ENCODE data around the gene SUMF1.
A peak's percentile ranks its signal among the peaks of the same experiment; 100 is the strongest.

Gene SUMF1

DNA sequence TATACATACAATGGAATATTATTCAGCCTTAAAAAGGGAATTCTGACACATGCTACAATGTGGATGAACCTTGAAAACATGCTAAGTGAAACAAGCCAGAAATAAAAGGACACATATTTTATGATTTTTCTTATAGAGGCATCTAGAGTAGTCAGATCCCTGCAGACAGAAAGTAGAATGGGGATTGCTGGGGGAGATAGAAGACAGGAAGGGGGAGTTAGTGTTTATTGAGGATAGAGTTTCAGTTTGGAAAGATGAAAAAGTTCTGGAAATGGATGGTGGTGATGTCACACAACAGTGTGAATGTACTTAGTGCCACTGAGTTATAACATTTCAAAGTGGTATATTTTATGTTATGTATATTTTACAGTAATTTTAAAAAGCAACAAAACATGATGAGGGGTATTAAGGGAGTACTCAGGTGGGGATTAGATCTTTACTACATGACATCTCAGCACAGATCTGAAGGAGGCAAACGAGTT lies 30.8 kb upstream of the SUMF1 start:
- no peak for DNase-seq (ENCODE audit: low read depth in 2 of 2)

DNA sequence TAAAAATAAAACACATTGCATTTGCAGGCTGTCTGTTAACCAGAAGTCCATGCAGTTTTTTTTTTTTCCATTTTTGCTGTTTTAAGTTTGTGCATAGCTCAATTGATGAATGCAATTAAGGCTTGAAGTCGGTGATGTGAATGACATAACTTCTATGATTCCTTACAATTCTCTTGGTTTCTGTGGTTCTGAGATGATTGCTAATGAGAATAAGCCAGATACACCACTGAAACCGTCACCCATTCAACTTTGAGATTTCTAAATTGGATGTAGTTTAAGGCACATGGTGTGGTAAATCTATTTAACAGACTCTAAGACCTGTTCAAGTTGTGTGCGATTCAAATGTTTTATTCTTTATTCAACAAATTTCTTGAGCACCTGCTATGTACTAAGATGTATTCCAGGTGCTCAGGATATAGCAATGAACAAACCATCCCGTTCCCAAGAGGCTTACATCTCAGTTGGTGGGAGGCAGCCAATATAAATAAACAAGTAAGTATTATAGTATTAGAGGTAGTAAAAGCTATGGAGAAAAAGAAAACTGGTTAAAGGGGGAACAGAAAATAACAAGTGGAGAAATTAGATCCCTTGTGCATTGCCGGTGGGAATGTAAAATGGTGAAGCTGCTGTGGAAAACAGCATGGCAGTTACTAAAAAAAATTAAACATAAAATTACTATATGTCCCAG lies 30.1 kb upstream of the SUMF1 start:
- no peak for DNase-seq (ENCODE audit: low read depth in 2 of 2)

DNA sequence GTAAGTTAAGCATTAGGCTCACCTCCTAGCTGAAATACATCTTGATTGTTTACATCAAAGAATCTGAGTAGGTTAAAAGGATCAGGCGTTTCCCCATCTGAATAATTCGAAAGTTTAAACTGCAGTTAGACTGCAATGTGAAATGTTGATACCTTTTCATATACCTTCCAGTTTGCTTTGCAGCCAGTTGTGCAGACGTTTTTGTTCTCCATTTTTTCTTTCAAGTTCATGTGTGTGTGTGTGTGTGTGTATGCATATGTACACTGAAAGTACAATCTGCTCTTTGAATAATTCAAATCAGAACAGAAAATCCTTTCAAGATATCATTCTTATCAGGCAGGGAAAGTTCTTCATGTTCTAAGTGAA lies 29.0 kb upstream of the SUMF1 start:
- DNase-seq (ENCODE audit: low read depth in 2 of 2) = no peak

DNA sequence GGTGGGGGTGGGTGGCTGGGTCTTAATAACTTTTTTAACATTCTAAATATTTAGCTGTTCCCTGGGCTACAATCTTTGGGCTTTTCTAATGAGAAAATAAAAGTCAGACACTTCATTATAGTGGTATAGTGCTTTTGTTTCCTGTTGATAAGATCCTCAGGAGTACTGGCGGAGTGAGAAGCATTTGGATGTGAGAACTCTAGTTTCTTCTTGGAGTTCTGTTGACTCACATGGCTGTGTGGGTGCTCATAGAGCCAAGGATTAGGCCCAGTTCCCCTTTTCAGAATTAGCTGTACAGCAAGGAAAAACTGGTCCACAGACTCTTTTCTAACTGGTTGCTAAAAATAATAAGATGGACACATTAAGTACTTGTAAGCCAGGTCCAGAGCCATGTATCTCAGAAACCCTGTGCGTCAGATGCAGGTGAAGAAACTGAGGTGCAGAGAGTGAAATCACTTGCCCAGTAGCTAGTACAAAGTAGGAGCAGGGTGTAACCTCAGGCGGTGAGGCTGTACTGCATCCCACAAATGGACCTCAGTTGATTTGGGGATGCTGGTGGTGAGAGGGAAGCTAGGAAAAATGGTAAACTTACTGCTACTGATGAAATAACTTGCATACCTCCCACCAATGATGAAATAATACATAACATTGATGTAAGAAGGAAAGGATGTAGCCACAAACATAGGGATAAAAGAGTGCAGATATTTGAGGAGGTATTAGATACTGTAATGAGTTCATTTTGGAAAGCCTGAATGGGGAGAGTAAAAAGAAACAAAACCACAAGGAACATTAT lies 28.4 kb upstream of the SUMF1 start:
- no peak for DNase-seq (ENCODE audit: low read depth in 2 of 2)

DNA sequence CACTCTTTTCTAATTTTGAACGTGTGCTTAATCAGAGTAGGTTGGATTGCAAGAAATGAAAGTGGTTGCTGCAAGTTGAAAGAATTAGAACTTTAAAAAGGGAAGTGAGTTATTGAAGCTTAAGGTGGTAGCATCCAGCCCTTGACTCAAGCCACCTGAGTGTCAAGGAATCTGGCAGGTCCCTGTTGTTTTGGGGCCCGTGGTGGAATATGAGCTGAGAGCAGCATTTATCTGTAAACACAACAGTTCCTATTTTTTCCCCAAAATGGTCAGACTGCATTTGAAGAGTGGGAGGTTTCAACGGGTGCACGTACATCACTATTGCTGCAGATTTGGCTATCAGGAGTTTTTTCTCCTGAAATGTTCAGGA lies 27.8 kb upstream of the SUMF1 start:
- DNase-seq (ENCODE audit: low read depth in 2 of 2) = no peak

DNA sequence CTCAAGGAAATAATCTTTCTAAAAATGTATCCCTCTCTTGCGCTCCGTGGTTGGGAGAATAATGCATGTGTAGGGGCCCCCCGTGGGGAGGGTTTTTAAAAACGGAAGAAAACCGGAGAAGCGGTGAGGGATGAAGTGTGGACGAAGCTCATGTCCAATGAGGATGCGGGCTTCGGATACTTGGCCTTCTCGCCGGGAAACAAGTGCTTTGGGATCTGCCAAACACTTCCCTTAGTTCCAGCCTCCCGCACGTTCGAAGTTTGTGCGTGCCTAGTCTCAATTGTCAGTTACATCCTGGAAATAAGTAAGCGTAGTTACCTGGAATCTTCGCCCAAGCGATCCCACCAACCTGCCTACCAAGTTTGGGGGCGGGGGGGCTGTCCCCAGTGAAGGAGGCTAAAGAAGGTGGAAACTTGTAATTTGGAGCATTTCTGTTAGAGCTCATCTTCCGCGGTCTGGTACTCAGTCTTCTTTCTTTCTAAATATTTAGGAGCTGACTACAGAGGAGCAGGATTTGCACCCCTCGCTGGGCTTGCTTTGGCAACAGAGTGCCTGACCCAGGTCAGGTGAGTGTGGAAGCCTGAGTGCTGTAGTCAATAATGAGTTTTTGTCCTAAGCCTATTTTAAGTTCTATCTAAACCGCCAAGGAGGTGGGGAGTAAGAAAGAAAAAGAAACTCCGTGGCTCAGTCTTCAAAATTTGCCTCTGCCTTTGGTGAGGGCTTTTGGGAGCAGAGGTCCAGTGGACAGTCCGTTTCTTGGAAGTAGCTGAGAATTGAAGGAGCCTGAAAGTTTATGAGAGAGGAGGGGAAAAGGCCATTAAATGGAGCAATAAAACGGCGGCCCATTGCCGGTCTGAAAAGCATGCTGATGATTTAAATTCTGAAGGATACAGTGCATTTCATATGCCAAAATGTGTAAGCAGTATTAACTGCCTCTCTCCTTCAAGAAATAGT lies 27.1 kb upstream of the SUMF1 start:
- no peak for DNase-seq (ENCODE audit: low read depth in 2 of 2)

DNA sequence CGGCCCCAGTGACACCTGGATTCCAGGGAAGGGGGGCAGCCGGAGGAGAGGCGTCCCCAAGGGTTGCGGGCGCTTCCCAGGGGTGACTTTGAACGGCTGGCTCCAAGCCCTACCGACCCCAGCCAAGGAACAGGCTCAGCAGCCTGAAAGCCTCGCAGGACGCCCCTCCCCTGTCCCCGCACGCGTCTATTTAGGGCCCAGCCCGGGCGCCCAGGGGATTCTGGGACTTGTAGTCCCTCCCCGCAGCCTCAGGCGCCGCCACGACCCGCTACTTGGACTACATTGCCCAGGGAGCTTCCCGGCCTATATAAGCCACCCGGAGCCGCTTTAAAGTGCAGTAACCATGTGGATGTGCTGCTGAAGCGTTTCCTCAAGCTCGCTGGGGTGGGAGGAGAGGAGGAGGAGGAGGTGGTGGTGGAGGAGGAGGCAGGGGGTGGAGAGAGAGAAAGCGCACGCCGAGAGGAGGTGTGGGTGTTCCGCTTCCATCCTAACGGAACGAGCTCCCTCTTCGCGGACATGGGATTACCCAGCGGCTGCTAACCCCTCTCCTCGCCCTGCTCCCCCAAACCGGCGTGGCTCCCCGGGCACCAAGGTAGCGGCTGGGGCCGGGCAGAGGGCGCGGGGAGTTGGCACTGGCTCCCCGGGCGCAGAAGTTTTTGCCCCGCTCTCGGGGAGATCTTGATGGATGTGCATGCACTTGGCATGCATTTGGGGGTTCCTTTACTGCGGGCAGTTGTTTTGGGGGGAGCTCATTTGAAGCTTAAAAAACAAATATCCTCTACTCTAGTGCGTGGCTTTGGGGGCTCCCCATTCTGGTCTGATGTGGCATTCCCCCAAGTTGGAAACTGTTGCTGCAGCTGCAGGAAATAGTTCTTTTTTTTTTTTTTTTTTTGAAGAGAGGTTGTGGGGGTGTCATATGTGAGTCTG lies 26.2 kb upstream of the SUMF1 start, which contains the start of gene ITPR1:
TSS of gene ITPR1 (plus strand) at position 335 of the 927 bp plus-strand sequence. CDS start 23,144 bp downstream, outside the sequence.
- peak; percentile 91 to 97 for DNase-seq (ENCODE audit: low read depth in 2 of 2)

DNA sequence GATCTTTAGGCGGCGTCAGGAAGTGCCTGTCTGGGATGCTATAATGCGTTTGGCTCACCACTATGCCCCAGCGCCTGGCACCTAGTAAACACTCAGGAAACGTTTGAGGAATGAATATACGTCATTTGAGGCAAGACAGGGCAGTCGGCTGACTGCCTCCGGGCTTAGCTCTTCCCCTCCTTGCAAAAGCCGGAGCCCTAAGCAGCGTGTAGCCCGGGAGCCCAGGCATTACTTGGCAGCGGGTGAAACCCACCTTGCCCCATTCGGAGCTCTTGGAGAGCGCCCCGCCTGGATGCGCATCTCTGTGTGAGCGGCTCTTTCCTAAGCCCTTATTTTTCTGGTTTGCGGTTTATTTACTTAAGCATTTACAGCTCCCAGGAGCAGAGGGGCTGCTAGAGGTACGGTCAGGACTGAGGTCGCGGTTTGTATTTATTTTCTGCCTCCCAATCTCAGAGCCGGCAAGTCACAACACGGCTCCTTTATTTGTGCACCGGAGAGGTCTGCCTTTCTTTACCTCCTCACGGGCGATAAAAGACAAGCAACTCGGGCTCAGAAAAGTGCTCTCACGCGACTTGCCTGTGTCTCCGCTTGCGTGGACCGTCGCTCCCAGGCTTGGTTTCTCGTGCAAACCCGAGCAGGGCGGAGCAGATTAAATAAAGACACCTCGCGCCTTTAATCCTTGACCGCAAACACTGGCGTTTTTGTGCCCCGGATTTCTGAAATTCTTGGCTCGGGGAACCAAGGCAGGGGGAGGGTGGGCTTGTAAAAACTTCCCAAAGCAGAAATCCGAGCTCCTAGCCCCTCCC lies 25.3 kb upstream of the SUMF1 start:
- DNase-seq (ENCODE audit: low read depth in 2 of 2) = peak in 1 of 2 donors; percentile 16

DNA sequence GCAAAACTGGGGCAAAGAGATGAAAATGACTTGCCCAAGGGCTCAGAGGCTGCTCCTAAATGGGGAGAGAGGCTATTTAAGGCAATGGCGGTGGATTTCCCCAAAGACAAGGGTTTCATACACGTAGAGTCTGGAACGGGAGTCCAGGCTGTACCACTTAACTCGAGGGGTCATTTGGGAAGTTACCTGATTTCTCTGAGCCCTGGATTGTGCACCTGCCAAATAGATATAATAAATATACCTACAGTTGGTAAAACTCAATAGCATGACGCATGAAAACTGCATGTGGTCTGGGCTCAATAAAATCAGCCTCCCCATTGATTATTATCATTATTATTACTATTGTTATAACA lies 24.8 kb upstream of the SUMF1 start:
- DNase-seq (ENCODE audit: low read depth in 2 of 2) = no peak

DNA sequence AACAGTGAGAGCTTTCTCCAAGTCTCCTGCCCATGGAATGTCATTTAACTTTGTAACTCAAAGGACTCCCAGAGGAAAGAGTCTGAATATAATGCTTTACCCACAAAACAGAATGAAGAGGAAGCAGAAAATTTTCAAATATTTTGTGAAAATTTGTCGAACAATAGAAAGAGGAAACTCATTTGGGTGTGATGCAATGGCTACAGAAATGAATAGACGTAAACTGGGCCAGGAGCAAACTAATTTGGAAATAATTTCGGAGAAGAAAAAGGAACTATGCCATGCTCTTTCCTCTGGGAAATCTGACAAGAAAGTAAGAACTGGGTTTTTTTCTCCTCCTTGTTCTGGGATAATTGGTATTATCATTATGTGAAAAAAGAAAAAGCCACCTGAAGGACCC lies 11.2 kb upstream of the SUMF1 start:
- DNase-seq (ENCODE audit: low read depth in 2 of 2) = no peak

DNA sequence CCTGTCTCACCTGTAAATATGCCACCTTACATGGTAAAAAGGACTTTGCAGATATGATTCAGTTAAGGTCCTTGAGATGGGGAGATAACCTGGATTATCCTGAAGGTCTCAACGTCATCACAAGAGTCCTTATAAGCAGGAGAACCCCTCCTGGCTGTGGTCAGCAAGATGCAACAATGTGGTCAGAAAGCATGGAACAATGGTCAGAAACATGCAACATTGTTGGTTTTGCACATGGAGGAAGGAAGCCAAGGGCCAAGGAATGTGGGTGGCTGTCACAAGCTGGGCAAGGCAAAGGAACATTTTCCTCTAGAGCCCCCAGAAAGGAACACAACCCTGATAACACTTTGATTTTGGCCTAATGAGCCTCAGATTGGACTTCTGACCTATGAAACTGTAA lies 9.4 kb upstream of the SUMF1 start:
- DNase-seq (ENCODE audit: low read depth in 2 of 2) = no peak

DNA sequence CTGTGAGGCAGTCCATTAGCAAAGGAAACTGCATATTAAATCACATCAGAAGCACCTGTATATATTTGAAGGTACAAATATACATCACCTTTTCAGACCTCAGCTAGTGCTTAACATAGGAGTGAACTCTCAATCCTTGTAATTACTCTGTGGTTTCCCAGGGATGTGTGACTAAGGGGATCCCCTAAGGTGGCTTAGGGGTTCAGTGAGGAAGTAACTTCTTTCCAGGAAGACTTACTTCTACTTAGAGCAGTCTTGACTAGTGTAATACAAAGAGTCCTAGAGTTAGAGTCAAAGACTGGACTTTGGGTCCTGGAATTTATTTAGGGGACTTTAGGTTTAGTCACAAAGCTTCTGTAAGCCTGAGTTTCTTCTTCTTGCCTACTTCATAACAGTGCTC lies 8.7 kb upstream of the SUMF1 start:
- DNase-seq (ENCODE audit: low read depth in 2 of 2) = no peak

DNA sequence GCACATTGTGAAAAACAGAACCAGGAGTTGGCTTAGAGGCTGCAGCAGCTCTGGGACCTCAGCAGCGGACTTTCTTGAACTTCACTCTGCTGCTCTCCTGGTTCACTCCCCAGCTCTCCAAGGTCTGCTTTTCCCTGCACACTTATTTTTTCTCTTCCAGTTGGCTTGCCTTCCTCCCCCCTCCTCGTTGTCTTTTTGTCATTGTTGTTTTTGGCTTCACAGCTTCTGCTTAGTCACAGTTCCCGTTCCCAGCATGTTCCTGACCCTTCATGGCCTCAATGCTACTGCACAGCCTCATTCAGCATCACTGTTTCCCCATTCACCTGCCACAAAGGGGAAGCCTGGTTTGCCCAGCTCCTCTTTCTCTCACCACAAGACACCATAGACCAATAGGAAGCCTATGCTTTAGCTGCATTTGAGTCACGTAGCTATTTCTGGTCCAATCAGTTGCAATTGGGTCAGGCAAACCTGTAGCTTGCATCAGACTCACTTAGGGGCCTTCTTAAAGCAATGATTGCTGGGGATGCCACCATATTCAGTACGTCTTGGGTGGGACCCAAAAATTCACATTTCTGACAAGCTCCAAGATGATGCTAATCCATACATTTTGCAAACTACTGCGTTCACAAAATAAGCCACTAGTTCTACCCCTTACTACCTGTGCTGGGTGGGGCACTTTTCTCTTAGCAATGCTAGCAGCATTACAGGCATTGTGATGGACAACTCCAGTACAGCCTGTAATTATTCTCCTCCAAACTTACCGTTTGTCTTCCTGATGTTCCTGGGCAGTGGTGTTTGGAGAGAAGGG lies 7.8 kb upstream of the SUMF1 start:
- no peak for DNase-seq (ENCODE audit: low read depth in 2 of 2)

DNA sequence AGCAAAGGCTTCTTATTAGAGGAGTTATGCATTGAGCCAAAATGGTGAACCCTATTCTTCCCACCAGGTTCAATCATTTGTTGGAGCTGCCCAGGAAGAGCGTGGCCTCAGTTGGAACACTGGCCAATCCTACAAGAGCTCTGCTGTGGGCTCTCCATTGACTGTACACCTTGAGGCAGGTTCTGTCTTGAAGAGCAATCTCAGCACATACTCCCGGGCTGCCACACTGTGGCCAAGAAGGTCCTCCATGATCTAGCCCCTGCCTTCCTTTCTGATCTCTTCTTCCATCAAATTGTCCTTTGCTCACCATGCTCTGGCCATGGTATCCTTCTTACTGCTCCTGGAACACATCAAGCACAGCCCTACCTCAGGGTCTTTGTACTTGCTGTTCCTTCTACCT lies 5.7 kb upstream of the SUMF1 start:
- no peak for DNase-seq (ENCODE audit: low read depth in 2 of 2)

DNA sequence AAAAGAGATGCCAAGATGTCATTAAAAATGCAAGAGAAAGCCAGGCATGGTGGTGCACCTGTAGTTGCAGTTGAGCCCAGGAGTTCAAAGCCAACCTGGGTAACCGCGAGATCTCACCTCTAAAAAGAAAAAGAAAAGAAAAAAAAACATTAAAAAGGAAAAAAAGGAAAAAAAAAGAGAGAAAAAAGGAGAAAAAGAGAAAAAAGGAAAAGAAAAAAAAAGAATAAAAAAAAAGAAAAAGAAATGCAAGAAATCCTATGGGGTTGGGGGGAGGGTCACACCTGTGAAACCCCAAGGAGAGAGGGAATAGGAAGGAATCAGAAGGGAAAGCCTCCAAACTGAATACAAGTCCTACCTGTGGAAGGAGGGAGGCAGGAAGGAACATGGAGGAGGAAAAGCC lies 5.2 kb upstream of the SUMF1 start:
- no peak for DNase-seq (ENCODE audit: low read depth in 2 of 2)

DNA sequence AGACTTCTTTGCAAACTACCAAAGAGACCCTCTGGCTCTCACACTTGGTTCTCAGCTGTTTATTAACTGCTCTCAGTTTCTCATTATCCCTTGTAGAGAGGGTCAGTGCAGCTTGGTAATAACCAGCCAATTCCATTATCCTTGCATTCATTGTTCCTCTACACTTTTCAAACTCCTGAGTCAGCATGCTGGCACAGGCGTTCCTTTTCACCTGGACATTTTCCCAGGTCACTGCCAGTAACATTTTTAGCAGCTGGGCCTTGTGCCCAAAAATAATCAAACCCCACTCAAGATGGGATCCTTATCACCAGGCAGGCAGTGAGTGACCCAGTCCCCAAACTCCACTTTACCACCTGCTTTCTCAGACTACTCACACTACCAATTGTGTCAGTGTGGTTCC lies 4.8 kb upstream of the SUMF1 start:
- no peak for DNase-seq (ENCODE audit: low read depth in 2 of 2)

DNA sequence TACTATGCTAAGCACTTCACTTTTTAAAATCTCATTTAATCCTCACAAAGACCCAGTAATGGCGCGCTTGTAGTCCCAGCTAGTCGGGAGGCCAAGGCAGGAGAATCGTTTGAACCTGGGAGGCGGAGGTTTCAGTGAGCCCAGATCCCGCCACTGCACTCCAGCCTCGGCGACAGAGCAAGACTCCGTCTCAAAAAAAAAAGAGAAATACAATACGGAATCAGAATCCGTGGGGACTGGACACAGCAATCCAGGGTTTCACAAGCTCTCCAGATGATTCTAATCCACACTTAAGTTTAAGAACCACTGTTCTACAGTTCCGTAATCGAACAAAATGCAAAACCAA lies 426 bp upstream of the SUMF1 start:
- no peak for DNase-seq (ENCODE audit: low read depth in 2 of 2)

DNA sequence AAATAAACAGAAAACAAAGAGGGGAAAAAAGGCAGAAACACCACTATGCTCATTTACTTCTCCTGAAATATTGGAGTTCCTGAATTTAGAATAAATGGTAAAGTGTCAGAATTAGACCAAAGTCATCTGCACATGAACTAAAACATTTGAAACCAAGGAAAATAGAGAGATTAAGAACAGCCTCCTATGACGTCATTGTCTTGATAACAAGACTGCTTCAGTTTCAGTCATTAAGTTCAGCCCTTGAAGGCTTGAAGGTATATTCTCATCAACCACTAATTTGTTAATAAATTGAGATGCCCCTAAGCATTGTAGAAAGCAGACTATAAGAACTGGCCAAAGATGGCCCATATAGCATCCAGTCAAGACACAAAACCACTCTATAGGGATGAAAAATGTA lies 2.5 kb downstream of the SUMF1 start:
- no peak for DNase-seq (ENCODE audit: low read depth in 2 of 2)

DNA sequence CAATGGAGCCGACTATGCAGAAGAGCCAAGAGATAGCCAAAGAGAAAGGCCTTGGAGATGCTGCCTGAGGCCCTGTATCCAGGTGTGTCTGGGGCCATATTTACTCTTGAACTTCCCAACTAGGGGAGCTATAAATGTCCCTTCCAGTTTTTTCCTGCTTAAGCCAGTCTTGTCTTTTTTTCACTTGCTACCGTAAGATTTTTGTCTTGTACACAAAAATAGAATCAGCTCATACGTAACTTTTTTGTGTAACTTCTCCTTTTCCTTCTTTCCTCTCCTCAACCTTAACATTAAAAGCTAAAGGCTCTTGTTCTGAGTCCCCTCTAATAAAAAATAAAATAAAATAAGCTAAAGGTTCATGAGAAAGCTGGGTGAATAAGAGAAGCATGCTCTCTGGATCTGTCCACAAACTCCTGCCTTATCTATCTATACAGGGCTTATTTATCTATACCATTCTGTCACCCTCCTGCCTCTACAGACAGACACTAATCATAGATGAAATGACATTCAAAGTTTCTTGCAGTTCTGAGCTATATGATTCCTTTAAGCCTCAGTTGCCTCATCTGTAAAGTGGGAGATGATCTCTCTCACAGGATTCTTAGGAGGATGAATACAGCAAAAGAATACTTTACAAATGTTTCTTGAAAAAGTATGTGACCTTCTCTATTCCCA lies 4.6 kb downstream of the SUMF1 start:
- no peak for DNase-seq (ENCODE audit: low read depth in 2 of 2)
